Activated CD8-positive, alpha-beta memory T cell treated with anti-CD3 and anti-CD28 coated beads, Interleukin-2, amount 50 U/mL, for 24 hours (primary cell): Measurements from ENCODE around the gene CD79A.
"Not testable (repeated sequence)": the region's sequence is repeated elsewhere in the genome, so short reads cannot be mapped to it uniquely, and the experiment has no call there.

Experiments used
- DNase-seq: peaks from one replicate; pipeline ENCODE4 v3.0.0-alpha.2; 2020; ENCODE audit errors: extremely low read depth

Gene CD79A

DNA sequence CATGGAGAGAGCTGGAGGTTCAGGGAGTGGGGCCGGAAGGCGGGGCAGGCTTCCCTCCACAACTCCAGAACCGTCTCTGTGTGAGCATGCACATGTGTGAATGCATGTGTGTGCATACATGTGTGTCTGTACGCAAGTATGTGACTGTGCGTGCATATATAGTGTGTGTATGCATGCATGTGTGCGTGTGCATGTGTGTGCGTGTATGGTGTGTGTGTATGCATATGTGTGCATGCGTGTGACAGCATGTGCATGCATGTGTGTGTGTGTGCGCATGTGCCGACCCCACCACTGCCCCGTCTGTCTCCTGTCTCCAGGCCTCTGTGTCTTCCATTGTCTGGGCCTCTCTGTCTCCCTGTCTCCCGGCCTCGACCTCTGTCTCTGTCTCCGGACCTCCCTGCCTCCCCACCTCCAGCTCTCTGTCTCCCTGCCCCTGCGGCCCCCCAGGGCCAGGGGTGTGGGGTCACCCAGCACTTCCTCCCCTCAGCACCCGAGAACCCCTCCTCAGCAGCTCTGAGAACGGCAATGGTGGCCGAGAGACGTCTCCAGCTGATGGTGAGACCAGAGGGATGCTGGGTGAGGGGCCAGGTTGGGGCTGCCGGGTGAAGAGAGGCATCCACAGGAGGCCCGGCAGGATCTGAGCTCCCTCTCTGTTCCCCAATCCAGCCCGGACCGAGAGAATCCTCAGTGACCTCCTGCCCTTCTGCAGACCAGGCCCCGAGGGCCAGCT, 28.4 kb downstream of the CD79A start:
- DNase-seq, result no peak

DNA sequence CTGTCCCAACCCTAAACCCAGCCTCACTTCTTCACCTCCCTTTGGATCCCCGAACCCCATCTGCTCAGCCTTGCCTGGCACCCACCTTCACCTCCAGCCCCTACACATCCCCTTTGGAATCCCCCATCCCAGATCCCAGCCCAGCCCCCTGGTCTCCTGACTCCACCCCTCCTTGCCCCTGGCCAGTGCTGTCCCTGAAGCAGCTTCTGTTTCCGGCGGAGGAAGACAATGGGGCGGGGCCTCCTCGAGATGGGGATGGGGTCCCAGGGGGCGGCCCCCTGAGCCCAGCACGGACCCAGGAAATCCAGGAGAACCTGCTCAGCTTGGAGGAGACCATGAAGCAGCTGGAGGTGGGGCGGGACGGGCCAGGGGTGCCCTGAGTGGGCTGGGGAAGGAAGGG, 29.2 kb downstream of the CD79A start:
- DNase-seq, result no peak

- no peak for DNase-seq
Measured at GRCh38 chr19:41906916-41907680, 30.0 kb downstream of the CD79A start.

DNA sequence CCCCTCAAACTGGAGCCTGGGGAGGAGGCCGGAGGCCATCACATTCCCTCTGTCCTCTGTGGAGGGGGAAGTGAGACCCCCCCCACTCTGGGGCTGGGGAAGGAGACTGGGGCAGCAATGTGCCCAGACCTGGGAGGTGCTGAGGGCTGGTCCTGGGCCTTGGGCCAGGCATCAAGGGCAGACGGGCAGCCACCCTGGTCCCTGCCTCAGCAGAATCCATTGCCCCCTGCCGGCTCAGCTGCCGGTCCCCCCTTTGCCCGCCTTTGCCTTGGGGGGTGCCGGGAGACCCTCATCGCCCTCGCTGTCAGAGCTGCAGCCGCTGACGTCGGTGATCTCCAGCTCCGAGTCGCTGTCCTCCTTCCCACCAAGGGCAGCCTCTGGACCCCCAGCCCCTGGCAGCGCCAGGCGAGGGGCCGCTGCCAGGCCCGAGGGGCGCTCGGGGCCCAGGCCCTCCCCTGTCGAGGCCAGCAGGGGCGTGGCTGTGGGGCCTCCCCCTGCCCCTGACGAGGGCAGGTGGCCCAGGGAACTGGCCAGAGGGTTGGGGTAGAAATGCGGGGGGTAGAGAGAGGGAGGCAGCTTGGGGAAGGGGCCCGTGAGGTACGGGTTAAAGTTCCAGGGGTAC, 31.0 kb downstream of the CD79A start:
- no peak for DNase-seq

GRCh38 chr19:41908724-41909464, 31.8 kb downstream of the CD79A start:
- no peak for DNase-seq

DNA sequence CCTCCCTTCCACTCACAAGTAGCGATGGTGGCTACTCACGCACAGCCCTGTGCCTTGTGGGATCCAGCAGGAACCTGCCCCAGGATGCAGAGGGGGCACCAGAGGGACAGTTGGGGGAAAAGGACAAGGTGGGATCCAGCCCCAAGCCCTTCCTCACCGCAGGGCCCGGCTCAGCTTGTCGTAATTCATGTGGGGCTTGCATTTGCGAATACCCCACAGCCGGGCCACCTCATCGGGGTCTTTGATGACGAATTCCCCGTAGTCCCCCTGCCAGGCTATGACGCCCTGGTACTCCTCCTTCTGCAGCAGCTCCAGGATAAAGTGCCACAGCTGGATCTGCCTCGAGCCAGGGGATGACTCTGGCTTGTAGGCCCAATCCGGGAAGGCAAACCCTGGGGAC, 32.6 kb downstream of the CD79A start:
- DNase-seq, result no peak

- DNase-seq, result no peak
Measured at GRCh38 chr19:41910240-41910991, 33.3 kb downstream of the CD79A start.

GRCh38 chr19:41910992-41911888, 34.2 kb downstream of the CD79A start:
- no peak for DNase-seq

DNA sequence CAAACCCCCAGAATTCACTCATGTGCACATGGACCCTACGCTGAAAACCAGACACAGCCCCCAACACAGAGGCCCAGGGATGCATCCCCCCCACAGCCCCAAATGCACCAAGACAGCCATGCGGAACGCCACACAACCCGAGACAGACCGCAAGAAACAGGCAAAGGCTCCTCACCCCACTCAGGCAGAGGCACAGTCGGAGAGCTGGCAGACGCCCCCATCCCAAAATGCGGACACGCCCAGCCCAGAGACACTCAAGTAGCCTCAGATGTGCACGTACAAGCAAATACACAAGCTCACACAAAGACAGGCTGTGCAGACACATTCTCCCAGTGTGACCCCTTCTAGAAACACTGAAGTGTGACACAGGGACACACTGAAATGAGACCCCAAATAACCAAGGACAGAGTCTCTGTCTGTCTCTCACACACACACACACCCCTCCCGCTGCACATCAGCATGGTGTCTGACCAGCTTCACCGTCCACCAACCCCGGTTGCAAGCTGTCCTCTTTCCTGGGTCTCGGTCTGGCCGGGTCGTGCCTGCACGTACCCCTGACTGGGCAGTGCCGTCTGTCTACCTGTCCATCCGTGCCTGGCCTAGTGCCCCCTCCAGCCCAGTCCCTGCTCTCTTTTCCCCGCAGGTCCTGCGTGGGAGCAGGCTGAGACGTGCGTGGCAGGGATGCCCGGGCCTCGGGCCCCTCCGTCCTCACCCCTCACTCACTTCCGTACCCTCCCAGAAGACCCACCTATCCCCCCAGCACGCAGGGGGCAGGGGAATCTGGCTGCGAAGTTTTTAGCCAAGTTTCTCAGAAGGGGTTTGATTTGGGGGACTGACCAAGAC, 35.0 kb downstream of the CD79A start:
- DNase-seq, result no peak

GRCh38 chr19:41912899-41913537, 35.9 kb downstream of the CD79A start:
- no peak for DNase-seq

- DNase-seq, result no peak
Measured at GRCh38 chr19:41913538-41914423, 36.7 kb downstream of the CD79A start.

GRCh38 chr19:41914424-41914834, 37.4 kb downstream of the CD79A start:
- not testable (repeated sequence) for DNase-seq

GRCh38 chr19:41915021-41915775, 38.1 kb downstream of the CD79A start:
- DNase-seq, result no peak

- no peak for DNase-seq
Measured at GRCh38 chr19:41915776-41916414, 38.8 kb downstream of the CD79A start.

DNA sequence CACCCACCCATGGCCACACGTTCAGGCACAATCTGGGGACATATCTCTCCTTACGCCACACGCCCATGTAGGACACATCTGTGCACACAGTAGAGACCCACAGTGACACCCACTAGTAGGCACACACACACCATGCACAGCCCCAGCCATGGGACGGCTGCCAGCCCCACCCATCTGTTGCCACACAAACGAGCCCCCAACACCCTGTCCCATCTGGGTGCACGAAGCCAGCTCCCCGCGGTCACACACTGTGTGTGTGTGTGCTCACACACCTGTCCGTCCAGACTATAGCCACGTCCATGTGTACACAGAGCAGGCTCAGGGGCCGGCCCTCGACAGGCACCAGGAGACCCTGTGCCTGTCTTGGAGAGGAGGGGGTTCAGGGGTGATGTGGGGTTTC, 40.6 kb downstream of the CD79A start:
- DNase-seq, result no peak

GRCh38 chr19:41918095-41918494, 41.0 kb downstream of the CD79A start:
- no peak for DNase-seq
